DMS79 (cell line): Measurements from ENCODE around the gene INPP5A.
"Not testable (repeated sequence)": the region's sequence is repeated elsewhere in the genome, so short reads cannot be mapped to it uniquely, and the experiment has no call there.

Source experiments
- DNase-seq: peaks from one replicate; lab custom pipeline; 2025; lab: John Stamatoyannopoulos, UW

INPP5A gene

GRCh38 chr10:132583456-132583855 is 45.9 kb downstream of the INPP5A start:
- no peak for DNase-seq

GRCh38 chr10:132584081-132584480 is 46.5 kb downstream of the INPP5A start:
- DNase-seq: no peak

- DNase-seq: no peak
These were observed 48.4 kb downstream of the INPP5A start for GRCh38 chr10:132585732-132586722.

- DNase-seq: no peak
These were observed 49.2 kb downstream of the INPP5A start for GRCh38 chr10:132586739-132587138.

- no peak for DNase-seq
These were observed 49.6 kb downstream of the INPP5A start for GRCh38 chr10:132587175-132587574.

GRCh38 chr10:132588301-132589013 is 50.9 kb downstream of the INPP5A start:
- DNase-seq: no peak

GRCh38 chr10:132589015-132589414 is 51.4 kb downstream of the INPP5A start:
- DNase-seq: no peak

GRCh38 chr10:132589681-132590080 is 52.1 kb downstream of the INPP5A start:
- no peak for DNase-seq

- no peak for DNase-seq
These were observed 52.6 kb downstream of the INPP5A start for GRCh38 chr10:132590094-132590751.

- DNase-seq: no peak
These were observed 53.1 kb downstream of the INPP5A start for GRCh38 chr10:132590752-132591121.

GRCh38 chr10:132591166-132591971 is 53.8 kb downstream of the INPP5A start:
- no peak for DNase-seq

- DNase-seq: no peak
These were observed 55.3 kb downstream of the INPP5A start for GRCh38 chr10:132592790-132593383.

- no peak for DNase-seq
These were observed 55.8 kb downstream of the INPP5A start for GRCh38 chr10:132593389-132593788.

- DNase-seq: no peak
These were observed 56.6 kb downstream of the INPP5A start for GRCh38 chr10:132593900-132594876.

GRCh38 chr10:132595021-132595420 is 57.4 kb downstream of the INPP5A start:
- DNase-seq: no peak

GRCh38 chr10:132595854-132596253 is 58.3 kb downstream of the INPP5A start:
- no peak for DNase-seq

- DNase-seq: no peak
These were observed 59.2 kb downstream of the INPP5A start for GRCh38 chr10:132596742-132597279.

GRCh38 chr10:132597654-132598053 is 60.1 kb downstream of the INPP5A start:
- DNase-seq: no peak

- not testable (repeated sequence) for DNase-seq
These were observed 61.5 kb downstream of the INPP5A start for GRCh38 chr10:132599023-132599618.
